IMR-90 (cell line): ENCODE results near the gene TEAD4. TPM values are rescaled to one million over a fixed set of nuclear protein-coding genes. Genes with fewer than 3 reads are reported as not detected.

Experiments
- ATAC-seq: fragments of 200-7000 bp; cut with Tn5 transposase; 2 replicates; pipeline ENCODE4 v1.9.1; 2020; ENCODE audit warnings: low read depth, mild to moderate bottlenecking, moderate library complexity
- BruUV-seq: library from RNA; stranded (reverse); fragments of 400-500 nt; replicated peaks from 2 replicates; lab custom pipeline; 2021; lab: Mats Ljungman, UMichigan
- CTCF ChIA-PET: fragments of 300-600 bp; formaldehyde crosslinking; extraction: SDS; loops from one replicate; lab custom pipeline; 2021; ENCODE audit warnings: antibody characterized with exemption; lab: Yijun Ruan, JAX
- POLR2A ChIA-PET: fragments of 300-600 bp; sonication (Branson Sonifier 250); formaldehyde crosslinking; loops from one replicate; lab custom pipeline; 2022; ENCODE audit warnings: antibody characterized with exemption; ENCODE audit not compliant: unreplicated experiment; lab: Charles Lee
- DNase-seq: peaks from one replicate; pipeline ENCODE4 v3.0.0; 2013
- H2AFZ ChIP-seq: replicated peaks from 2 replicates; pipeline ENCODE3; 2013; ENCODE audit warnings: low read length, mild to moderate bottlenecking; ENCODE audit not compliant: poor library complexity
- H2AK5ac ChIP-seq: 2 replicates; pipeline ENCODE4 v1.6.1; 2013; ENCODE audit warnings: low read depth, low read length, inconsistent platforms
- H2AK9ac ChIP-seq: replicated peaks from 2 replicates; pipeline ENCODE3; 2013; ENCODE audit warnings: mild to moderate bottlenecking, low read depth, low read length, moderate library complexity; ENCODE audit not compliant: poor library complexity
- H2BK120ac ChIP-seq: 2 replicates; pipeline ENCODE4 v1.6.1; 2013; ENCODE audit warnings: low read depth, low read length, inconsistent platforms
- H2BK15ac ChIP-seq: 3 replicates; pipeline ENCODE4 v1.6.1; 2013; ENCODE audit warnings: low read depth, low read length, inconsistent platforms
- H2BK20ac ChIP-seq: 2 replicates; pipeline ENCODE4 v1.6.1; 2013; ENCODE audit warnings: low read depth, mild to moderate bottlenecking, inconsistent platforms, low read length, moderate library complexity
- H2BK5ac ChIP-seq: 2 replicates; pipeline ENCODE4 v1.6.1; 2013; ENCODE audit warnings: mild to moderate bottlenecking, low read depth, low read length, inconsistent platforms; ENCODE audit not compliant: poor library complexity, severe bottlenecking
- H3K14ac ChIP-seq: replicated peaks from 2 replicates; pipeline ENCODE4 v1.6.1; 2013; ENCODE audit warnings: low read depth, low read length, inconsistent platforms
- H3K18ac ChIP-seq: 2 replicates; pipeline ENCODE4 v1.6.1; 2013; ENCODE audit warnings: low read depth, low read length, control low read depth
- H3K23ac ChIP-seq: 2 replicates; pipeline ENCODE4 v1.6.1; 2013; ENCODE audit warnings: low read depth, low read length, inconsistent platforms
- H3K27ac ChIP-seq: 2 replicates; pipeline ENCODE4 v1.5.1; 2013; ENCODE audit warnings: mild to moderate bottlenecking, control low read depth, low read length; ENCODE audit not compliant: insufficient read depth
- H3K27me3 ChIP-seq: 2 replicates; pipeline ENCODE4 v1.6.1; 2013; ENCODE audit warnings: low read length; ENCODE audit not compliant: control insufficient read depth, insufficient read depth
- H3K36me3 ChIP-seq: 2 replicates; pipeline ENCODE4 v1.6.1; 2013; ENCODE audit warnings: low read length, mixed read lengths; ENCODE audit not compliant: control insufficient read depth, insufficient read depth
- H3K4ac ChIP-seq: 2 replicates; pipeline ENCODE4 v1.6.1; 2013; ENCODE audit warnings: low read depth, low read length, inconsistent platforms
- H3K4me1 ChIP-seq: 2 replicates; pipeline ENCODE4 v1.6.1; 2013; ENCODE audit warnings: low read length, mixed read lengths; ENCODE audit not compliant: control insufficient read depth, insufficient read depth
- H3K4me2 ChIP-seq: 2 replicates; pipeline ENCODE4 v1.6.1; 2013; ENCODE audit warnings: low read depth, mild to moderate bottlenecking, control low read depth, low read length, moderate library complexity
- H3K4me3 ChIP-seq: 2 replicates; pipeline ENCODE4 v1.5.1; 2013; ENCODE audit warnings: low read depth, mild to moderate bottlenecking, control low read depth, low read length, moderate library complexity; ENCODE audit not compliant: insufficient read depth
- H3K56ac ChIP-seq: 2 replicates; pipeline ENCODE4 v1.6.1; 2013; ENCODE audit warnings: low read length, inconsistent platforms; ENCODE audit not compliant: insufficient read depth; ENCODE audit errors: extremely low read depth
- H3K79me1 ChIP-seq, 2 experiments: 2 replicates each; pipeline ENCODE4 v1.6.1; 2013; ENCODE audit warnings: low read length in 2 of 2, inconsistent platforms in 1 of 2, low read depth in 1 of 2
- H3K9ac ChIP-seq: 2 replicates; pipeline ENCODE4 v1.6.1; 2013; ENCODE audit warnings: low read depth, low read length, control low read depth
- H3K9me1 ChIP-seq: 2 replicates; pipeline ENCODE4 v1.6.1; 2013; ENCODE audit warnings: low read length, inconsistent platforms; ENCODE audit not compliant: insufficient read depth
- H3K9me3 ChIP-seq: 2 replicates; pipeline ENCODE4 v1.6.1; 2013; ENCODE audit warnings: low read length; ENCODE audit not compliant: control insufficient read depth, insufficient read depth
- H4K20me1 ChIP-seq: 2 replicates; pipeline ENCODE4 v1.6.1; 2013; ENCODE audit warnings: low read length, inconsistent platforms; ENCODE audit not compliant: insufficient read depth
- H4K5ac ChIP-seq: 2 replicates; pipeline ENCODE4 v1.6.1; 2013; ENCODE audit warnings: mild to moderate bottlenecking, low read depth, low read length, control low read depth
- H4K8ac ChIP-seq, 2 experiments: 2 replicates each; pipeline ENCODE4 v1.6.1; 2013; ENCODE audit warnings: low read depth in 2 of 2, low read length in 2 of 2, control low read depth in 1 of 2, inconsistent platforms in 1 of 2
- H4K91ac ChIP-seq: 2 replicates; pipeline ENCODE4 v1.6.1; 2013; ENCODE audit warnings: low read depth, low read length, inconsistent platforms; ENCODE audit not compliant: insufficient read depth
- BHLHE40 ChIP-seq: fragments of 150-350 bp; IDR thresholded peaks from 2 replicates; pipeline ENCODE4 v1.6.1; 2016; ENCODE audit warnings: mild to moderate bottlenecking, low read depth, low read length
- CHD1 ChIP-seq: IDR thresholded peaks from 2 replicates; pipeline ENCODE4 v1.6.1; 2012; ENCODE audit warnings: low read depth, low read length, improper control_type of control experiment
- CTCF ChIP-seq: conservative IDR thresholded peaks from 2 replicates; pipeline ENCODE4 v1.5.1; 2012; ENCODE audit warnings: mild to moderate bottlenecking, low read depth, low read length, improper control_type of control experiment
- MAFK ChIP-seq: IDR thresholded peaks from 2 replicates; pipeline ENCODE4 v1.6.1; 2012; ENCODE audit warnings: low read depth, low read length, improper control_type of control experiment
- MAZ ChIP-seq: IDR thresholded peaks from 2 replicates; pipeline ENCODE4 v1.6.1; 2012; ENCODE audit warnings: low read depth, mild to moderate bottlenecking, low read length, improper control_type of control experiment, moderate library complexity, borderline replicate concordance
- MXI1 ChIP-seq: IDR thresholded peaks from 2 replicates; pipeline ENCODE4 v1.6.1; 2012; ENCODE audit warnings: low read depth, mild to moderate bottlenecking, low read length, moderate library complexity, borderline replicate concordance
- NFE2L2 ChIP-seq: fragments of 150-350 bp; IDR thresholded peaks from 2 replicates; pipeline ENCODE4 v1.6.1; 2016; ENCODE audit warnings: low read depth, mild to moderate bottlenecking, low read length
- POLR2A ChIP-seq: IDR thresholded peaks from 2 replicates; pipeline ENCODE4 v1.6.1; 2012; ENCODE audit warnings: mild to moderate bottlenecking, low read depth, low read length
- RAD21 ChIP-seq: IDR thresholded peaks from 2 replicates; pipeline ENCODE4 v1.6.1; 2012; ENCODE audit warnings: low read length, improper control_type of control experiment
- RCOR1 ChIP-seq: IDR thresholded peaks from 2 replicates; pipeline ENCODE4 v1.6.1; 2012; ENCODE audit warnings: mild to moderate bottlenecking, low read length, improper control_type of control experiment; ENCODE audit not compliant: insufficient replicate concordance
- RFX5 ChIP-seq: IDR thresholded peaks from 2 replicates; pipeline ENCODE4 v1.8.0; 2012; ENCODE audit warnings: low read depth, mild to moderate bottlenecking, low read length, moderate library complexity
- SMC3 ChIP-seq: fragments of 150-350 bp; IDR thresholded peaks from 2 replicates; pipeline ENCODE4 v1.6.1; 2016; ENCODE audit warnings: low read depth, mild to moderate bottlenecking, antibody characterized with exemption, low read length, moderate library complexity
- USF2 ChIP-seq: fragments of 150-350 bp; IDR thresholded peaks from 2 replicates; pipeline ENCODE4 v1.6.1; 2017; ENCODE audit warnings: mild to moderate bottlenecking, antibody characterized with exemption, low read length, low read depth
- WGBS, 2 experiments: methylation state at CpG; one replicate each; pipeline versions ENCODE4 v1.1.5 to v1.1.7; 2013; ENCODE audit warnings: missing lambda C conversion rate in 2 of 2; ENCODE audit not compliant: insufficient read length in 1 of 2; ENCODE audit errors: extremely low coverage in 2 of 2; 5-methylcytosine and 5-hydroxymethylcytosine counted together
- dilution Hi-C: fragments of 300-500 bp; cut with HindIII; formaldehyde crosslinking; loops from one replicate; pipeline ENCODE4 v1.14.3; 2018; ENCODE audit warnings: low sequenced_read_pairs; ENCODE audit not compliant: unreplicated experiment
- in situ Hi-C: fragments of 300-500 bp; cut with MboI; formaldehyde crosslinking; loops from 3 replicates; pipeline ENCODE4 v1.14.3; 2019; ENCODE audit warnings: low sequenced_read_pairs, inconsistent platforms, mixed read lengths
- intact Hi-C: fragments of 100-400 bp; cut with micrococcal nuclease; formaldehyde crosslinking; loops from 2 replicates; pipeline ENCODE4 v1.10.0; 2022
- polyA plus RNA-seq, 3 experiments: library from polyadenylated mRNA; depleted of rRNA; stranded (reverse); fragments of >200 nt; gene quantifications; 2 replicates each; pipeline ENCODE4 v1.2.3, GENCODE V29; 2012; ENCODE audit warnings: low replicate concordance in 1 of 3
- total RNA-seq: library from RNA; depleted of rRNA; stranded (reverse); fragments of >200 nt; gene quantifications from 2 replicates; pipeline ENCODE4 v1.2.3, GENCODE V29; 2012

The TEAD4 gene
- total and polyA plus RNA-seq, 2 of the 4 experiments (the other 2 are of a cell fraction): 8.8 to 24.9 TPM

GRCh38 chr12:2936301-2936700 is 22.9 kb upstream of the TEAD4 start:
- no peak overlapping the region for H3K56ac ChIP-seq
- peaks cover 0 to 5% of the 10 kb centered on the region in 2 experiments; a peak in 2 of 4 replicates for H3K79me1 ChIP-seq
- no peak overlapping the region for H3K4me3 ChIP-seq
- no CpG with 5 or more reads among the region's 11 CpGs for WGBS, 2 experiments
- H3K9me1 ChIP-seq: no peaks in the 10 kb centered on the region
- no peak overlapping the region for H2AK9ac ChIP-seq
- H2BK20ac ChIP-seq: no peak overlapping the region
- no TSS peak for BruUV-seq
- H3K4me2 ChIP-seq: no peak overlapping the region
- no peak overlapping the region for H3K18ac ChIP-seq
- no peak overlapping the region for H2BK15ac ChIP-seq
- H3K4ac ChIP-seq: no peak overlapping the region
- no peak overlapping the region for H4K5ac ChIP-seq
- in situ Hi-C loops (no loop called here), dilution Hi-C loops (no loop called here), intact Hi-C loops (no loop called here)
- no peaks in the 10 kb centered on the region for H3K4me1 ChIP-seq
- H4K91ac ChIP-seq: no peak overlapping the region
- H3K23ac ChIP-seq: no peak overlapping the region
- CTCF ChIA-PET: no interaction called here
- ATAC-seq: no peak
- H2AK5ac ChIP-seq: no peak overlapping the region
- H3K14ac ChIP-seq: no peak overlapping the region
- H2BK5ac ChIP-seq: no peak overlapping the region
- POLR2A ChIA-PET: no interaction called here
- TF ChIP-seq SMC3: no peak
- no peak for TF ChIP-seq RCOR1
- TF ChIP-seq MAZ: no peak
- TF ChIP-seq RAD21: no peak
- TF ChIP-seq POLR2A: no peak
- TF ChIP-seq CHD1: no peak
- TF ChIP-seq BHLHE40: no peak
- TF ChIP-seq NFE2L2: no peak
- no peak for TF ChIP-seq USF2
- no peak for TF ChIP-seq CTCF
- TF ChIP-seq RFX5: no peak
- TF ChIP-seq MXI1: no peak
- TF ChIP-seq MAFK: no peak
- no peak overlapping the region for H4K8ac ChIP-seq
- no peak overlapping the region for H3K27ac ChIP-seq
- H2AFZ ChIP-seq: no peak overlapping the region
- DNase-seq: no peak
- H3K9me3 ChIP-seq: no peaks in the 10 kb centered on the region
- H3K9ac ChIP-seq: no peak overlapping the region
- H2BK120ac ChIP-seq: no peak overlapping the region
- H3K27me3 ChIP-seq: no peaks in the 10 kb centered on the region
- H4K20me1 ChIP-seq: no peaks in the 10 kb centered on the region
- H3K36me3 ChIP-seq: peaks cover 50% of the 10 kb centered on the region
